Stimulated activated CD4-positive, alpha-beta T cell treated with anti-CD3 and anti-CD28 coated beads, TNF-alpha, amount 100 ng/mL, for 48 hours (primary cell): ENCODE data around the gene PADI6.

Experiments used
- DNase-seq, 3 donors: peaks; one replicate each; pipeline ENCODE4 v3.0.0-alpha.2; 2020; ENCODE audit warnings: low read depth in 3 of 3

Gene PADI6

GRCh38 chr1:17434016-17434415, 62.0 kb downstream of the PADI6 start:
- DNase-seq: no peak

- no peak for DNase-seq
These were observed 62.6 kb downstream of the PADI6 start for GRCh38 chr1:17434601-17435000.

GRCh38 chr1:17436380-17437174, 64.6 kb downstream of the PADI6 start:
- DNase-seq: no peak

- no peak for DNase-seq
These were observed 65.2 kb downstream of the PADI6 start for GRCh38 chr1:17437260-17437579.

GRCh38 chr1:17437580-17438317, 65.8 kb downstream of the PADI6 start:
- peak in 2 of 3 donors; percentile 31 to 54 for DNase-seq

GRCh38 chr1:17438318-17439249, 66.6 kb downstream of the PADI6 start:
- DNase-seq: peak in 2 of 3 donors; percentile 48 to 74

GRCh38 chr1:17439250-17440073, 67.5 kb downstream of the PADI6 start, which contains the start of gene RCC2:
RCC2 (minus strand) TSS chr1:17439677; CDS start chr1:17438514, 1,163 bp downstream.
- DNase-seq: peak; percentile 47 to 51 (median 51)

GRCh38 chr1:17440074-17440826, 68.3 kb downstream of the PADI6 start:
- no peak for DNase-seq

GRCh38 chr1:17440827-17441168, 68.8 kb downstream of the PADI6 start:
- DNase-seq: no peak

- no peak for DNase-seq
These were observed 69.4 kb downstream of the PADI6 start for GRCh38 chr1:17441265-17441992.

GRCh38 chr1:17441993-17442357, 70.0 kb downstream of the PADI6 start:
- no peak for DNase-seq

GRCh38 chr1:17442841-17443240, 70.8 kb downstream of the PADI6 start:
- DNase-seq: no peak

- DNase-seq: no peak
These were observed 75.6 kb downstream of the PADI6 start for GRCh38 chr1:17447501-17447992.
